SK-N-SH (cell line): ENCODE data around the gene DCHS2. TPM values are rescaled to one million over a fixed set of nuclear protein-coding genes. Genes with fewer than 3 reads are reported as not detected.

ENCODE experiments used
- CTCF ChIA-PET: fragments of 300-600, 350-600 bp; formaldehyde crosslinking; extraction: SDS; loops from one replicate; lab custom pipeline; 2021; lab: Yijun Ruan, JAX
- POLR2A ChIA-PET: fragments of 350-600 bp; sonication (Branson Sonifier 250); formaldehyde crosslinking; extraction: SDS; loops from one replicate; lab custom pipeline; 2020; ENCODE audit warnings: antibody characterized with exemption, inconsistent platforms; lab: Yijun Ruan, JAX
- DNase-seq: peaks from one replicate; pipeline ENCODE4 v3.0.0; 2012
- H2AFZ ChIP-seq: fragments of 200-600 bp; sonication (generic); 2 replicates; pipeline ENCODE4 v1.8.1; 2016; ENCODE audit warnings: antibody characterized with exemption, mild to moderate bottlenecking, low read depth
- H3F3A ChIP-seq: fragments of 200-600 bp; sonication (generic); replicated peaks from 2 replicates; pipeline ENCODE3; 2016; ENCODE audit warnings: antibody characterized with exemption, mild to moderate bottlenecking; ENCODE audit not compliant: insufficient read depth
- H3K27ac ChIP-seq, 2 experiments: fragments of 200-500 bp in 1 of 2; fragments of 200-600 bp in 1 of 2; sonication (Bioruptor generic) in 1 of 2; sonication (generic), shearing (Covaris generic) in 1 of 2; 2 replicates each; pipeline versions ENCODE4 v1.5.1 to v1.6.1; 2014 to 2016; ENCODE audit warnings: low read depth in 2 of 2, inconsistent platforms in 1 of 2, low read length in 1 of 2, mild to moderate bottlenecking in 1 of 2, mixed read lengths in 1 of 2
- H3K27me3 ChIP-seq: fragments of 200-600 bp; sonication (generic), shearing (Covaris generic); 2 replicates; pipeline ENCODE4 v1.6.1; 2016; ENCODE audit warnings: mixed run types; ENCODE audit not compliant: insufficient read depth
- H3K36me3 ChIP-seq, 2 experiments: fragments of 200-500 bp in 1 of 2; fragments of 200-600 bp in 1 of 2; sonication (Bioruptor generic) in 1 of 2; sonication (generic) in 1 of 2; replicated peaks in 1 of 2; 2 replicates each; pipeline versions ENCODE3 to v1.5.1; 2014 to 2016; ENCODE audit warnings: low read length in 1 of 2, mild to moderate bottlenecking in 1 of 2; ENCODE audit not compliant: insufficient read depth in 2 of 2, control insufficient read depth in 1 of 2
- H3K4me1 ChIP-seq, 2 experiments: fragments of 200-500 bp in 1 of 2; fragments of 200-600 bp in 1 of 2; sonication (Bioruptor generic) in 1 of 2; sonication (generic), shearing (Covaris generic) in 1 of 2; 2 replicates each; pipeline versions ENCODE4 v1.5.1 to v1.6.1; 2014 to 2016; ENCODE audit warnings: low read depth in 1 of 2, low read length in 1 of 2, mixed run types in 1 of 2; ENCODE audit not compliant: insufficient read depth in 2 of 2, control insufficient read depth in 1 of 2
- H3K4me2 ChIP-seq: fragments of 200-600 bp; sonication (generic), shearing (Covaris generic); 2 replicates; pipeline ENCODE4 v1.6.1; 2017; ENCODE audit warnings: mixed run types
- H3K4me3 ChIP-seq, 2 experiments: fragments of 200-500 bp in 1 of 2; fragments of 200-600 bp in 1 of 2; sonication (Bioruptor generic) in 1 of 2; sonication (generic), shearing (Covaris generic) in 1 of 2; 2 replicates each; pipeline versions ENCODE4 v1.5.1 to v1.8.1; 2014 to 2016; ENCODE audit warnings: low read depth in 2 of 2, inconsistent platforms in 1 of 2, low read length in 1 of 2, mild to moderate bottlenecking in 1 of 2, mixed read lengths in 1 of 2, moderate library complexity in 1 of 2
- H3K79me2 ChIP-seq: fragments of 200-600 bp; sonication (generic); 2 replicates; pipeline ENCODE4 v1.8.1; 2017; ENCODE audit warnings: mild to moderate bottlenecking; ENCODE audit not compliant: insufficient read depth
- H3K9ac ChIP-seq: fragments of 200-600 bp; sonication (generic); 2 replicates; pipeline ENCODE4 v1.6.1; 2017; ENCODE audit warnings: mixed run types
- H3K9me2 ChIP-seq: fragments of 200-600 bp; sonication (generic); 2 replicates; pipeline ENCODE4 v1.6.1; 2017; ENCODE audit warnings: mixed run types
- H3K9me3 ChIP-seq: fragments of 200-600 bp; sonication (generic); 2 replicates; pipeline ENCODE4 v1.6.1; 2017; ENCODE audit warnings: mixed run types, mild to moderate bottlenecking, moderate library complexity
- H4K20me1 ChIP-seq: fragments of 200-600 bp; sonication (generic); 2 replicates; pipeline ENCODE4 v1.6.1; 2017; ENCODE audit warnings: mild to moderate bottlenecking, mixed run types; ENCODE audit not compliant: insufficient read depth
- CHD2 ChIP-seq: fragments of 150-350 bp; IDR thresholded peaks from 2 replicates; pipeline ENCODE4 v1.6.1; 2018; ENCODE audit warnings: low read length; ENCODE audit not compliant: partially characterized antibody
- CTCF ChIP-seq: fragments of 200-600 bp; sonication (generic); IDR thresholded peaks from 2 replicates; pipeline ENCODE4 v1.6.1; 2017; ENCODE audit warnings: antibody characterized with exemption, mild to moderate bottlenecking, moderate library complexity
- GABPA ChIP-seq: IDR thresholded peaks from 2 replicates; pipeline ENCODE4 v1.4.0; 2012; ENCODE audit warnings: low read depth, mild to moderate bottlenecking
- RCOR1 ChIP-seq: fragments of 150-350 bp; IDR thresholded peaks from 2 replicates; pipeline ENCODE4 v1.6.1; 2017; ENCODE audit warnings: antibody characterized with exemption, low read length
- RFX5 ChIP-seq: IDR thresholded peaks from 2 replicates; pipeline ENCODE4 v1.6.1; 2012; ENCODE audit warnings: mild to moderate bottlenecking, improper control_type of control experiment, low read length
- RXRA ChIP-seq: IDR thresholded peaks from 2 replicates; pipeline ENCODE4 v1.4.0; 2012; ENCODE audit warnings: low read depth, mild to moderate bottlenecking, borderline replicate concordance
- TAF1 ChIP-seq: IDR thresholded peaks from 2 replicates; pipeline ENCODE4 v1.6.1; 2012; ENCODE audit warnings: low read depth, mild to moderate bottlenecking, low read length, moderate library complexity, borderline replicate concordance
- YY1 ChIP-seq: IDR thresholded peaks from 2 replicates; pipeline ENCODE4 v1.4.0; 2012; ENCODE audit warnings: low read depth, mild to moderate bottlenecking
- ZBTB33 ChIP-seq: IDR thresholded peaks from 2 replicates; pipeline ENCODE4 v1.4.0; 2012; ENCODE audit warnings: low read depth, borderline replicate concordance
- WGBS: methylation state at CpG from one replicate; pipeline ENCODE4 v1.1.6; 2017; ENCODE audit warnings: low lambda C conversion rate; 5-methylcytosine and 5-hydroxymethylcytosine counted together
- polyA plus RNA-seq, 3 experiments: library from polyadenylated mRNA; depleted of rRNA; stranded (reverse); fragments of >200 nt; gene quantifications; 2 replicates each; pipeline ENCODE4 v1.2.3, GENCODE V29; 2012

The DCHS2 gene
- polyA plus RNA-seq, 1 of the 3 experiments (the other 2 are of a cell fraction), result not detected

- H3K4me1 ChIP-seq, result no peaks in the 10 kb centered on the region
- no peaks in the 10 kb centered on the region for H3K9me2 ChIP-seq
- no peak for DNase-seq
- H3K27me3 ChIP-seq, result no peaks in the 10 kb centered on the region; the same call in 1 of the 2 replicates
- H3K4me2 ChIP-seq, result no peak overlapping the region
- no peaks in the 10 kb centered on the region for H3K79me2 ChIP-seq
- TF ChIP-seq CTCF (no peak), GABPA (no peak), ZBTB33 (no peak), RFX5 (no peak)
- TF ChIP-seq, all 33 proteins: peak for 0
- POLR2A ChIA-PET, result no interaction called here
- WGBS, result 2% methylated on average over 4 of the region's 4 CpGs
- CTCF ChIA-PET, result no interaction called here
- H2AFZ ChIP-seq, result no peak overlapping the region
- H3K9me3 ChIP-seq, result no peaks in the 10 kb centered on the region
- H3K27ac ChIP-seq, result no peak overlapping the region
- H3K9ac ChIP-seq, result no peak overlapping the region
- no peak overlapping the region for H3K4me3 ChIP-seq
- H3F3A ChIP-seq, result no peaks in the 10 kb centered on the region
- H3K36me3 ChIP-seq, result no peaks in the 10 kb centered on the region
- H4K20me1 ChIP-seq, result no peaks in the 10 kb centered on the region
These were observed 6.3 kb downstream of the DCHS2 start for GRCh38 chr4:154485127-154485773.

GRCh38 chr4:154478547-154478946 is 13.1 kb downstream of the DCHS2 start:
- H3K4me3 ChIP-seq, result no peak overlapping the region
- H3K9ac ChIP-seq, result no peak overlapping the region
- H3K27ac ChIP-seq, result no peak overlapping the region
- H3K9me2 ChIP-seq, result no peaks in the 10 kb centered on the region
- TF ChIP-seq YY1 (no peak), TAF1 (no peak), RXRA (no peak), RCOR1 (no peak), CHD2 (no peak)
- no peaks in the 10 kb centered on the region for H3K9me3 ChIP-seq
- H3K4me1 ChIP-seq, result no peaks in the 10 kb centered on the region
- no peak for DNase-seq
- no peak overlapping the region for H3K4me2 ChIP-seq
- no peaks in the 10 kb centered on the region for H4K20me1 ChIP-seq
- 0% methylated on average over 4 of the region's 4 CpGs for WGBS
- ChIA-PET CTCF (no interaction called here), POLR2A (no interaction called here)
- no peak overlapping the region for H2AFZ ChIP-seq
- H3F3A ChIP-seq, result no peaks in the 10 kb centered on the region
- H3K79me2 ChIP-seq, result no peaks in the 10 kb centered on the region
- no peaks in the 10 kb centered on the region; the same call in 1 of the 2 replicates for H3K27me3 ChIP-seq
- no peaks in the 10 kb centered on the region for H3K36me3 ChIP-seq
